COR-L47 (cell line): ENCODE data around the gene HSPG2.

Experiments used
- DNase-seq: peaks from one replicate; lab custom pipeline; 2025; lab: John Stamatoyannopoulos, UW

HSPG2 gene

GRCh38 chr1:21898326-21899200 lies 38.5 kb downstream of the HSPG2 start:
- no peak for DNase-seq

GRCh38 chr1:21897844-21898243 lies 39.3 kb downstream of the HSPG2 start:
- DNase-seq: no peak

- no peak for DNase-seq
Measured at GRCh38 chr1:21896652-21897532, 40.2 kb downstream of the HSPG2 start.

GRCh38 chr1:21896026-21896425 lies 41.1 kb downstream of the HSPG2 start:
- no peak for DNase-seq

- DNase-seq: no peak
Measured at GRCh38 chr1:21894034-21894881, 42.9 kb downstream of the HSPG2 start.

- DNase-seq: no peak
Measured at GRCh38 chr1:21893046-21893805, 43.9 kb downstream of the HSPG2 start.

- no peak for DNase-seq
Measured at GRCh38 chr1:21891621-21892479, 45.3 kb downstream of the HSPG2 start.

GRCh38 chr1:21891081-21891480 lies 46.0 kb downstream of the HSPG2 start:
- no peak for DNase-seq

- no peak for DNase-seq
Measured at GRCh38 chr1:21888500-21888899, 48.6 kb downstream of the HSPG2 start.

GRCh38 chr1:21887796-21888195 lies 49.3 kb downstream of the HSPG2 start:
- no peak for DNase-seq

GRCh38 chr1:21887216-21887736 lies 49.8 kb downstream of the HSPG2 start:
- DNase-seq: no peak

- DNase-seq: no peak
Measured at GRCh38 chr1:21886486-21887215, 50.5 kb downstream of the HSPG2 start.

- no peak for DNase-seq
Measured at GRCh38 chr1:21885236-21886037, 51.7 kb downstream of the HSPG2 start.

- DNase-seq: no peak
Measured at GRCh38 chr1:21884456-21885235, 52.5 kb downstream of the HSPG2 start.

- no peak for DNase-seq
Measured at GRCh38 chr1:21882721-21883415, 54.2 kb downstream of the HSPG2 start.

- DNase-seq: no peak
Measured at GRCh38 chr1:21881250-21881649, 55.9 kb downstream of the HSPG2 start.

- DNase-seq: no peak
Measured at GRCh38 chr1:21880619-21880970, 56.5 kb downstream of the HSPG2 start.
